Karpas-422 (cell line): ENCODE data around the gene PDE2A. TPM values are rescaled to one million over a fixed set of nuclear protein-coding genes. Genes with fewer than 3 reads are reported as not detected.

Experiments used
- DNase-seq: peaks from one replicate; pipeline ENCODE4 v3.0.0-alpha.2; 2015
- H2AFZ ChIP-seq: fragments of 200-600 bp; sonication (generic); 2 replicates; pipeline ENCODE4 v1.6.1; 2014; ENCODE audit warnings: antibody characterized with exemption, low read length, mixed read lengths
- H3K27ac ChIP-seq: fragments of 200-600 bp; sonication (generic); 2 replicates; pipeline ENCODE4 v1.5.1; 2014; ENCODE audit warnings: mild to moderate bottlenecking, low read length, moderate library complexity
- H3K27me3 ChIP-seq: fragments of 200-600 bp; sonication (generic); 2 replicates; pipeline ENCODE4 v1.6.1; 2014; ENCODE audit warnings: low read length, mixed read lengths
- H3K36me3 ChIP-seq: fragments of 200-600 bp; sonication (generic); 2 replicates; pipeline ENCODE4 v1.6.1; 2014; ENCODE audit warnings: low read length, mixed read lengths; ENCODE audit not compliant: insufficient read depth
- H3K4me1 ChIP-seq: fragments of 200-600 bp; sonication (generic); 2 replicates; pipeline ENCODE4 v1.6.1; 2014; ENCODE audit warnings: mild to moderate bottlenecking, low read length, mixed read lengths
- H3K4me2 ChIP-seq: fragments of 200-600 bp; sonication (generic); 2 replicates; pipeline ENCODE4 v1.6.1; 2014; ENCODE audit warnings: low read length, low read depth, mild to moderate bottlenecking; ENCODE audit not compliant: poor library complexity, severe bottlenecking
- H3K4me3 ChIP-seq: fragments of 200-600 bp; sonication (generic); 2 replicates; pipeline ENCODE4 v1.5.1; 2014; ENCODE audit warnings: mild to moderate bottlenecking, antibody characterized with exemption, low read length, mixed read lengths
- H3K79me2 ChIP-seq: fragments of 200-600 bp; sonication (generic); 2 replicates; pipeline ENCODE4 v1.6.1; 2014; ENCODE audit warnings: mild to moderate bottlenecking, low read length, mixed read lengths
- H3K9ac ChIP-seq: fragments of 200-600 bp; sonication (generic); 2 replicates; pipeline ENCODE4 v1.6.0; 2014; ENCODE audit warnings: low read length
- H3K9me2 ChIP-seq: fragments of 200-600 bp; sonication (generic), shearing (Covaris generic); replicated peaks from 2 replicates; pipeline ENCODE4 v1.6.0; 2014; ENCODE audit warnings: mild to moderate bottlenecking, low read length, moderate library complexity; ENCODE audit not compliant: insufficient read depth
- H3K9me3 ChIP-seq: fragments of 300-700, 200-600 bp; sonication (generic); 2 replicates; pipeline ENCODE4 v1.6.1; 2014; ENCODE audit warnings: low read length, mixed read lengths
- H4K20me1 ChIP-seq: fragments of 200-600 bp; sonication (generic); 2 replicates; pipeline ENCODE4 v1.6.1; 2014; ENCODE audit warnings: mild to moderate bottlenecking, antibody characterized with exemption, low read length, low read depth; ENCODE audit not compliant: insufficient read depth
- total RNA-seq: library from RNA; depleted of rRNA; stranded (reverse); fragments of >200 nt; shearing (Covaris generic); gene quantifications from 2 replicates; pipeline ENCODE4 v1.2.3, GENCODE V29; 2014; ENCODE audit warnings: low replicate concordance

PDE2A gene
- total RNA-seq, 1 experiment from 2014 or later = 1.8 TPM

DNA sequence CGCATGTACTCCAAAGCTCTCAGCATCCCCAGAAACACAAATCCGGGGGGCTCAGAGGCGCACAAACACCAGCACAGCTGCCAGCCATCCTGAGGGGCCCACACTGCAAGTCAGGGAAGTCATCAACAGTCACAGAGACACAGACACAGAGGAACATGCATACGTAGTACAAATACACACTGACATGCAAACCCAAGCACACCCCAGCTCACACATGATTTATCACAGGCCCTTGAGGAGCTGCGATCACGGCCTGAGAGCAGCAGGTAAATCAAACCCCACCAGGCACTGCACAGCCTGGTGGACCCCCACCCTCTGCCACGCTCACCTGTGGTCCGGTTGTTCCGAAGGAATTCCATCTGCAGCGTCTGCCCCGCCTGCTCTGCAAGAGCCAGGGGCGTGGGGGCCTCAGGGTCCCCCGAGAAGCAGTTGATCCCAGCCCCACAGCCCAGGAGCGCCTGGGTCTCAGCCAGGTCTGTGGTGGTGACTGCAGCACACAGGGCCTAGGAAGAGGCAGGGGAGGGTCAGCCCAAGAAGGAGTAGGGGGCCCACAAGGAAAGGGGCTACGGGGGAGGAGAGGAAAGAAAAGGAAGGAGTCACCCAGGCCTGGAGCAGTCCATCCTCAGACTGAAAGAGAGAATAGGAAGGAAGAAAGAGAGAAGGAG is 28.5 kb upstream of the PDE2A start:
- Histone ChIP-seq H3K27me3 (no peaks in the 10 kb centered on the region), H3K4me2 (no peak overlapping the region), H3K79me2 (no peaks in the 10 kb centered on the region), H2AFZ (no peak overlapping the region), H3K9me2 (no peaks in the 10 kb centered on the region), H3K4me3 (no peak overlapping the region), H3K36me3 (0 out of 2 replicates have a peak, but pooled peaks cover 10% of the 10 kb centered on the region), H3K4me1 (peaks cover 32% of the 10 kb centered on the region), H3K9me3 (no peaks in the 10 kb centered on the region), H3K27ac (no peak overlapping the region), H4K20me1 (peaks cover 13% of the 10 kb centered on the region; the same call in 1 of the 2 replicates), H3K9ac (no peak overlapping the region)
- no peak for DNase-seq

DNA sequence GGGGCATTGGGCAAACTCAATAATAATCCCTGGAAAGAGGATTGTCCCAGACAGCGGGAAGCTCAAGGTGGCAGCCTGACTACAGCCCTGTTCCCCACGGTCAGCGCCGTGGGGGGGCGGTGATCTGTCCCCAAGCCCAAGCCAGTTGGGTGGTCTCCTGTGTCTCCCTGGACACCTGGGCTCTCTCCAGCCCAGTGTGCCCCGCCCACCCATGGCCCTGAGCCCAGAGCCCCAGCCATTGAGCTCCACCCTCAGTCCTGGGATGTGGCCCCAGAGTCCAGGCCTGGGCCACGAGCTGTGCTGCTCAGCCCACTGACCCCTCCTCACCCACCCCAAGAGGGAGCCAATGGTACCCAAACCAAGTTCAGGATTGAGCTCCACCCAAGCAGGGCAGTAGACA is 27.9 kb upstream of the PDE2A start:
- Histone ChIP-seq H3K36me3 (0 out of 2 replicates have a peak, but pooled peaks cover 7% of the 10 kb centered on the region), H3K27me3 (no peaks in the 10 kb centered on the region), H2AFZ (no peak overlapping the region), H3K27ac (no peak overlapping the region), H3K9me3 (no peaks in the 10 kb centered on the region), H3K9me2 (no peaks in the 10 kb centered on the region), H3K4me1 (peaks cover 27% of the 10 kb centered on the region), H3K4me3 (no peak overlapping the region), H3K9ac (no peak overlapping the region), H3K79me2 (no peaks in the 10 kb centered on the region), H3K4me2 (no peak overlapping the region), H4K20me1 (peaks cover 13% of the 10 kb centered on the region; the same call in 1 of the 2 replicates)
- no peak for DNase-seq

DNA sequence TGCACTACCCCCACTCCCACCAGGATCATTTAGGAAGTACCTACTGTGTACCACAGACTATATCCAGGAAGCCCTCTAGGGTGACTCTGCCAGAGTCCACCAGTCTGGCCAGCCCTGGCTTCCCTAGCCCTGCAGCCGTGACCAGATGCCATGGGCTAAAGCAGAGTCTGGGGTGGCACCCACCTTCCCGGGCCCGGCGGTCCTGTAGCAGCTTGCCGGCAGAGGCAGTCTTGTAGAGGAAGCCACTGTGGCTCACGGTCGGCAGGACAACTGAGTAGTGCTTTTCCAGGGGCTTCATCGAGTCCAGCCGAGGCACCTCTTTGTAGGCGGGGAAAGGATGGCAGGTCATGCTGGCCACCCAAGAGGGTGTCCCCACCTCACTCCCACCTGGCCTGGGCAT is 27.2 kb upstream of the PDE2A start:
- H3K4me2 ChIP-seq = no peak overlapping the region
- 0 out of 2 replicates have a peak, but pooled peaks cover 6% of the 10 kb centered on the region for H3K36me3 ChIP-seq
- no peaks in the 10 kb centered on the region for H3K79me2 ChIP-seq
- no peaks in the 10 kb centered on the region for H3K9me3 ChIP-seq
- peaks cover 21% of the 10 kb centered on the region for H3K4me1 ChIP-seq
- DNase-seq = no peak
- no peak overlapping the region for H3K4me3 ChIP-seq
- H3K9ac ChIP-seq = no peak overlapping the region
- H2AFZ ChIP-seq = no peak overlapping the region
- H3K27me3 ChIP-seq = no peaks in the 10 kb centered on the region
- H3K27ac ChIP-seq = no peak overlapping the region
- no peaks in the 10 kb centered on the region for H3K9me2 ChIP-seq
- peaks cover 13% of the 10 kb centered on the region; the same call in 1 of the 2 replicates for H4K20me1 ChIP-seq

DNA sequence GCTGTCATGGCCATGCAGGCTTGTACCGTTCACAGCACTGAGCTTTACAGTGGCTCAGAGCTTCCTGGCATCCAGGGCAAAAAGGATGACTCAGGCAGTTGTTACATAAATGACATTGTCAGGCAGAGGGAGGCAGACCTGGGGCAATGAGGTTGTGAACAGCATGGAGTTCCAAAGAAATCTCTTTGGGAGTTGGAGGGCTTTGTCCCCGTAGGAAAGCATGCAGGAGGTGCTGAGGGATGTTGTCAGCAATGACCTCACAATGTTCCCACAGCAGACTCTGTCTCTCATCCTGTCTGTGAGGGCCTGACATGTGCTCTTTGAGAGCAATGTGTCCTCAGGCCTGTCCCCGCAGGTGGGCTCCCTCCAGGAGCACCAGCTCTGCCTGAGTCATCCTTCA is 25.9 kb upstream of the PDE2A start:
- H3K79me2 ChIP-seq = no peaks in the 10 kb centered on the region

DNA sequence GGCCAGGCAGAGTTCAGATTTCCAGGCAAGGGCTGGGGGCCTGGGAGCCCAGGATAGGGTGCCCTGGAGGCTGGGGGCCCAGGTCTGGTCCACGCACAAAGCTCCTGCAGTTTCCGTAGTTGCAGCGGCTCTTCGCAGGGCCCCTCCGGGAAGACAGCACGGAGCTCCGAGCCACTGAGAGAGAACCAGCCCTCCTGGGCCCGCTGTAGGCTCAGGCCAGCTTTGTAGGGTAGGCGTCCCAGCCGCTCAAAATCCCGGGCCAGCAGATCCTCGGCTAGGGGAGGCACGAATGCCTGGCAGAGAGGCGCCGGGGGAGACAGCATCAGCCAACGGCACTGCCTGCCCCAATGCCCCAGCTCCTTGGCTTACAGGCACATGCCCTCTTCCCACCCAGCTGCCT is 23.6 kb upstream of the PDE2A start:
- no peak for DNase-seq
- H3K4me1 ChIP-seq = no peaks in the 10 kb centered on the region
- no peak overlapping the region for H3K9ac ChIP-seq
- no peaks in the 10 kb centered on the region for H3K9me3 ChIP-seq
- H4K20me1 ChIP-seq = no peaks in the 10 kb centered on the region; the same call in 1 of the 2 replicates
- no peak overlapping the region for H2AFZ ChIP-seq
- no peak overlapping the region for H3K27ac ChIP-seq
- no peaks in the 10 kb centered on the region for H3K36me3 ChIP-seq
- no peak overlapping the region for H3K4me2 ChIP-seq
- no peaks in the 10 kb centered on the region for H3K9me2 ChIP-seq
- no peaks in the 10 kb centered on the region for H3K27me3 ChIP-seq
- H3K4me3 ChIP-seq = no peak overlapping the region
- H3K79me2 ChIP-seq = no peaks in the 10 kb centered on the region

More for the DNA sequence above, 25.9 kb upstream of the PDE2A start:
- no peak overlapping the region for H2AFZ ChIP-seq
- H3K4me1 ChIP-seq = peaks cover 7% of the 10 kb centered on the region
- no peak overlapping the region for H3K9ac ChIP-seq
- peaks cover 8% of the 10 kb centered on the region; the same call in 1 of the 2 replicates for H4K20me1 ChIP-seq
- no peak for DNase-seq
- no peaks in the 10 kb centered on the region for H3K9me2 ChIP-seq
- H3K27me3 ChIP-seq = no peaks in the 10 kb centered on the region
- H3K4me3 ChIP-seq = no peak overlapping the region
- no peaks in the 10 kb centered on the region for H3K9me3 ChIP-seq
- H3K4me2 ChIP-seq = no peak overlapping the region
- no peak overlapping the region for H3K27ac ChIP-seq
- H3K36me3 ChIP-seq = 0 out of 2 replicates have a peak, but pooled peaks cover 4% of the 10 kb centered on the region

DNA sequence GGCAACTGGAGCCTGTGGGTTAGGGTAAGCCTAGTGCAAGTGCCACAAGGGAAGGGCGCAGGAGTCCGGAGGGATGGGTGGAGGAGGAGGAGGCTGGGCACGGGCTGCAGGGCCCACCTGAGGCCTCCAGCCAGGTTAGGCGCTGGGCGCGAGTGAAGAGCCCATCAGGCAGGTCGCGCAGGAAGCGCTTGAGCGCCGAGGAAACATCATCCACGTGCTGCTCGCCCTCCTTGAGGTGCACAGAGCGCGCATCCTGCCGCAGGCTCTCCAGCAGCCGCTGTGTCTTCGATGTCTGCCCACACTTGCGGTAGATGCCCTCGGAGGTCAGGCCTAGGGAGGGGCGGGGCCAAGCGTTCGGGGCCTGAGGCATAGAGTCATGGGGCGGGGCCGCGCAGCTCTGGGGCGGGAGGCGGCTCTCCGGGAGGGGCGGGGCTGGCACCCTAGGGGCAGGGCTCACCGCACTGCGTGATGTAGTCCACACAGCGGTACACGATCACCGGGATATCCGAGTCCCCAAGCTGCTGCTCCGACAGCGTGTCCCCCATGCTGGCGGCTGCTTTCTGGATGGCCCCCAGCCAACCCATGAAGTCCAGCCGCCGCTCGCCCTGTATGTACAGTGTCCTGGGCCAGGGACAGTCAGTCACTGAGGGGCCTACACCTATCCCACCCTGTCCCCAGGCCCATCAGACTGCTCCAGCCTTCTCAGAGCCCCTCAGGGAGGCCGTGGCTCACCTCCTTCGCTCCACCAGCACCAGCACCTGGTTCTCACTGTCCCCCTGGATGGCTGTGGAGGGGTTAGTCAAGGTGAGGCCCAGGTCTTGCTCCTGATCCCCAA is 22.9 kb upstream of the PDE2A start:
- 0 out of 2 replicates have a peak, but pooled peaks cover 2% of the 10 kb centered on the region for H3K36me3 ChIP-seq
- no peaks in the 10 kb centered on the region for H3K9me2 ChIP-seq
- H3K9me3 ChIP-seq = no peaks in the 10 kb centered on the region
- H3K4me2 ChIP-seq = no peak overlapping the region
- no peak overlapping the region for H3K9ac ChIP-seq
- peaks cover 2% of the 10 kb centered on the region; the same call in 1 of the 2 replicates for H4K20me1 ChIP-seq
- no peak for DNase-seq
- H3K4me3 ChIP-seq = no peak overlapping the region
- no peak overlapping the region for H2AFZ ChIP-seq
- H3K27me3 ChIP-seq = no peaks in the 10 kb centered on the region
- H3K79me2 ChIP-seq = no peaks in the 10 kb centered on the region
- no peaks in the 10 kb centered on the region for H3K4me1 ChIP-seq
- no peak overlapping the region for H3K27ac ChIP-seq

DNA sequence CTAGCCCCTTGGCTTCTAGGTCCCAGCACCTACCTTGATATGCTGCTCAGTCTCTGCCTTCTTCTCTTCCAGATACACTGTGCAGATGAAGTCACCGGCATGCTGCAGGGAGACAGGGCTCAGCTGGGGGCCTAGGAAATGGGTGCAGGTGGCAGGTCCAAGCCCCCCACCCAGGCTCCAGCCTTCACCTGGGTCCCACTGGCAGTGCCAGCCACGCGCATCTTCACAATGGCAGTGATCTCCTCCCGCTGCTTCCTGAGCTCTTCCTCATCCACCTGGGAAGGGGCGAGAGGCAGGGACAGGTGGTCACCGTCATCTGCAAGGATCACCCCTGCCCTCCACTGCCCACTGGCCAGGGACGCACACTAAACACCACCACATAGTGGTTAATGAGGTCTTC is 21.1 kb upstream of the PDE2A start:
- H3K79me2 ChIP-seq = no peaks in the 10 kb centered on the region
- no peak overlapping the region for H3K9ac ChIP-seq
- no peaks in the 10 kb centered on the region for H3K27me3 ChIP-seq
- H3K4me3 ChIP-seq = no peak overlapping the region
- no peak overlapping the region for H3K27ac ChIP-seq
- H3K4me1 ChIP-seq = no peaks in the 10 kb centered on the region
- no peak for DNase-seq
- 0 out of 2 replicates have a peak, but pooled peaks cover 3% of the 10 kb centered on the region for H4K20me1 ChIP-seq
- no peaks in the 10 kb centered on the region for H3K9me3 ChIP-seq
- H3K9me2 ChIP-seq = no peaks in the 10 kb centered on the region
- H3K36me3 ChIP-seq = 0 out of 2 replicates have a peak, but pooled peaks cover 3% of the 10 kb centered on the region
- no peak overlapping the region for H3K4me2 ChIP-seq
- H2AFZ ChIP-seq = no peak overlapping the region
